ENCODE data around the gene IGF2BP2.
"Not testable (repeated sequence)": the region's sequence is repeated elsewhere in the genome, so short reads cannot be mapped to it uniquely, and the experiment has no call there.

IGF2BP2 gene

DNA sequence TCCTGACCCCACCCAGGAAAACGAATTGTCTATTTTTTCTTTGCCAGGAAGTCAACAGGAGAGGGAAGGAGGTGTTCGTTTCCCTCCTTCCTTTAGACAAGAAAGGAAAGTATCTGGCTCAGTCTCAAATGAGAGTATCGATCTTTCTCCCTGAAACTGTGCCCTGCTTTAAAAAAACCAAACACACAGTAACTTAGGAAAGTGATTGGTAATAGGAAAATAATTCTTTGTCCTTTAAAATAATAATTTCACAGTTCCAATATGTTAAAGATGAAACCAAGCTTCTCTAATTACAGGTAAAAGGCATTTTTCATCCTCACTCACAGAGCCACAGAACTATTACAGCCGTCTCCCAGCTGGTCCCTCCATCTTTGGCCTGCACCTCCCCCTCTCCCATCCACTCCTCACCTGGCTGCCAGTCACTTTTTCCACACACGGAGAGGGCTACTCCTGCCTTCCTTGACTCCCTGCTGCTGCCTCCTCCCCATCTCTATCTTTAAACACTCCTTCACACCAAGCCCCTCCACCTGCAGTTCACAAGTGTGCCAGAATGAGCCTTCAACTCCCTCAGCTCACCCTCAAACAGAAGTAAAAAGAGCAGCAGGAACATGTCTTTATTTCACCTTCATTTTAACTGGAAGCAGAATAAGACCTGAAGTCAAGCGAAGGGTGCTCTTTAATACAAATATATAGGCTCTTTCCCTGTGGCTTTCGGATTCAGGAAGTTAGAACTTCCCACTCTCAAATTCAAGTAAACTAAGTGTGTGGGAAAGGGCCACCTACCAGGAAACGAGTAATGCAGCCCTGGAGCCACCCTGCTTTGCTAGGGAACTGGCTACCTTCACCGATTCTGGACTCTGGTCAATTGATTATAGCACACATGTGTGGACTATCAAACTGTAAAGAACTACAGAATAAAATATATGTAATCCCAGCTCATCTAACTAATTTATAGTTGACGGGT lies 122.3 kb downstream of the IGF2BP2 start:
- no peak for DNase-seq (ENCODE audit: low spot score)
- TF ChIP-seq, protein P1, sequence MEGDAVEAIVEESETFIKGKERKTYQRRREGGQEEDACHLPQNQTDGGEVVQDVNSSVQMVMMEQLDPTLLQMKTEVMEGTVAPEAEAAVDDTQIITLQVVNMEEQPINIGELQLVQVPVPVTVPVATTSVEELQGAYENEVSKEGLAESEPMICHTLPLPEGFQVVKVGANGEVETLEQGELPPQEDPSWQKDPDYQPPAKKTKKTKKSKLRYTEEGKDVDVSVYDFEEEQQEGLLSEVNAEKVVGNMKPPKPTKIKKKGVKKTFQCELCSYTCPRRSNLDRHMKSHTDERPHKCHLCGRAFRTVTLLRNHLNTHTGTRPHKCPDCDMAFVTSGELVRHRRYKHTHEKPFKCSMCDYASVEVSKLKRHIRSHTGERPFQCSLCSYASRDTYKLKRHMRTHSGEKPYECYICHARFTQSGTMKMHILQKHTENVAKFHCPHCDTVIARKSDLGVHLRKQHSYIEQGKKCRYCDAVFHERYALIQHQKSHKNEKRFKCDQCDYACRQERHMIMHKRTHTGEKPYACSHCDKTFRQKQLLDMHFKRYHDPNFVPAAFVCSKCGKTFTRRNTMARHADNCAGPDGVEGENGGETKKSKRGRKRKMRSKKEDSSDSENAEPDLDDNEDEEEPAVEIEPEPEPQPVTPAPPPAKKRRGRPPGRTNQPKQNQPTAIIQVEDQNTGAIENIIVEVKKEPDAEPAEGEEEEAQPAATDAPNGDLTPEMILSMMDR (IDR thresholded peaks at IDR 0.05) = no peak
- Histone ChIP-seq H3K27ac (no peak overlapping the region), H3K4me3 (no peak overlapping the region)

- DNase-seq (ENCODE audit: low spot score) = no peak
- H3K27ac ChIP-seq = no peak overlapping the region
Measured at GRCh38 chr3:185701611-185702261, 123.1 kb downstream of the IGF2BP2 start.

GRCh38 chr3:185699927-185700326 lies 124.9 kb downstream of the IGF2BP2 start:
- TF ChIP-seq, protein P1 (IDR thresholded peaks at IDR 0.05) = no peak
- no peak for DNase-seq (ENCODE audit: low spot score)

More at GRCh38 chr3:185701611-185702261, 123.1 kb downstream of the IGF2BP2 start:
- no peak overlapping the region for H3K4me3 ChIP-seq
- TF ChIP-seq, protein P1 (IDR thresholded peaks at IDR 0.05) = no peak

GRCh38 chr3:185697228-185697627 lies 127.6 kb downstream of the IGF2BP2 start:
- not testable (repeated sequence) for H3K27ac ChIP-seq; DNase-seq (ENCODE audit: low spot score); H3K4me3 ChIP-seq

More at GRCh38 chr3:185699927-185700326, 124.9 kb downstream of the IGF2BP2 start:
- Histone ChIP-seq H3K4me3 (no peak overlapping the region), H3K27ac (no peak overlapping the region)

- TF ChIP-seq, protein P1 (IDR thresholded peaks at IDR 0.05) = no peak
- Histone ChIP-seq H3K27ac (no peak overlapping the region), H3K4me3 (no peak overlapping the region)
- no peak for DNase-seq (ENCODE audit: low spot score)
Measured at GRCh38 chr3:185696039-185696438, 128.8 kb downstream of the IGF2BP2 start.

- H3K27ac ChIP-seq = no peak overlapping the region
- TF ChIP-seq, protein P1 (IDR thresholded peaks at IDR 0.05) = no peak
- no peak for DNase-seq (ENCODE audit: low spot score)
- no peak overlapping the region for H3K4me3 ChIP-seq
Measured at GRCh38 chr3:185693985-185694653, 130.7 kb downstream of the IGF2BP2 start.

DNA sequence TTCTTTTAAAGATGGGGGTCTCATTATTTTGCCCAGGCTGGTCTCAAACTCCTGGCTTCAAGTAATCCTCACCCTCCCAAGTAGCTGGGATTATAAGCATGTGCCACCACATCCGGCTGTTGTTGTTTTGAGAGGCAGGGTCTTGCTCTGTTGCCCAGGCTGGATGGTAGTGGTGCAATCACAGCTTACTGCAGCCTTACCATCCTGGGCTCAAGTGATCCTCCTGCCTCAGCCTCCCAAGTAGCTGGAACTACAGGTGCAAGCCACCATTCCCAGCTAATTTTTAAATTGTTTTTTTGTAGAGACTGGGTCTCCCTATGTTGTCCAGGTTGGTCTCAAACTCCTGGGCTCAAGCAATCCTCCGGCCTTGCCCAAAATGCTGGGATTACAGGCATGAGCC lies 133.2 kb downstream of the IGF2BP2 start:
- no peak overlapping the region for H3K4me3 ChIP-seq
- no peak for DNase-seq (ENCODE audit: low spot score)
- TF ChIP-seq, protein P1 (IDR thresholded peaks at IDR 0.05) = no peak
- H3K27ac ChIP-seq = no peak overlapping the region

Measured in coronary artery (tissue), 2 donors.